HepG2 (cell line): ENCODE data around the gene TCF23. TPM values are rescaled to one million over a fixed set of nuclear protein-coding genes. Genes with fewer than 3 reads are reported as not detected.

Experiments
- ATAC-seq: fragments of 200-7000 bp; cut with Tn5 transposase; 3 replicates; pipeline ENCODE4 v1.9.1; 2020; ENCODE audit warnings: mild to moderate bottlenecking, moderate library complexity
- BruUV-seq: library from RNA; stranded (reverse); fragments of 400-500 nt; replicated peaks from 2 replicates; lab custom pipeline; 2021; lab: Mats Ljungman, UMichigan
- CTCF ChIA-PET: fragments of 300-600 bp; formaldehyde crosslinking; extraction: SDS; loops from one replicate; lab custom pipeline; 2021; ENCODE audit warnings: low total read pairs, inconsistent platforms, low intra/inter-chr PET ratio; lab: Yijun Ruan, JAX
- POLR2A ChIA-PET: fragments of 350-600 bp; sonication (Branson Sonifier 250); formaldehyde crosslinking; loops from one replicate; lab custom pipeline; 2020; ENCODE audit warnings: antibody characterized with exemption, inconsistent platforms; lab: Yijun Ruan, JAX
- DNase-seq: peaks from one replicate; pipeline ENCODE4 v3.0.0-alpha.2; 2015; ENCODE audit warnings: low spot score
- FAIRE-seq: peaks from 3 replicates; lab custom pipeline; 2011; peaks lifted over from hg19 to GRCh38; lab: Jason Lieb, UNC
- H2AFZ ChIP-seq: one replicate; pipeline ENCODE4 v1.6.1; 2011; ENCODE audit warnings: low read length, inconsistent platforms
- H3K27ac ChIP-seq: fragments of 300-600 bp; 3 replicates; pipeline ENCODE4 v1.8.0; 2011; ENCODE audit warnings: mixed run types, mild to moderate bottlenecking, mixed read lengths, low read length, inconsistent platforms; ENCODE audit not compliant: insufficient read depth; ENCODE audit errors: extremely low read length
- H3K27me3 ChIP-seq, 2 experiments: fragments of 200-600 bp in 1 of 2; 2 replicates in 1 of 2; 3 replicates in 1 of 2; pipeline versions ENCODE4 v1.6.0 to v1.8.0; 2011; ENCODE audit warnings: low read length in 2 of 2, mild to moderate bottlenecking in 2 of 2, moderate library complexity in 2 of 2, inconsistent platforms in 1 of 2; ENCODE audit not compliant: insufficient read depth in 2 of 2, control insufficient read depth in 1 of 2
- H3K36me3 ChIP-seq, 2 experiments: fragments of 200-600 bp in 1 of 2; replicated peaks in 1 of 2; 2 replicates in 1 of 2; 3 replicates in 1 of 2; pipeline versions ENCODE4 v1.5.1 to v1.8.0; 2011; ENCODE audit warnings: low read length in 2 of 2, inconsistent platforms in 1 of 2; ENCODE audit not compliant: insufficient read depth in 2 of 2, control insufficient read depth in 1 of 2
- H3K4me1 ChIP-seq: 2 replicates; pipeline ENCODE4 v1.5.1; 2012; ENCODE audit warnings: low read length, inconsistent platforms; ENCODE audit not compliant: insufficient read depth
- H3K4me2 ChIP-seq: 2 replicates; pipeline ENCODE4 v1.6.0; 2011; ENCODE audit warnings: low read depth, low read length, inconsistent platforms
- H3K4me3 ChIP-seq, 3 experiments: fragments of 200-600 bp in 1 of 3; sonication (generic), shearing (Covaris generic) in 1 of 3; replicated peaks in 1 of 3; 2 replicates each; pipeline ENCODE4 v1.5.1; 2011 to 2016; ENCODE audit warnings: low read length in 3 of 3, inconsistent platforms in 2 of 3, low read depth in 2 of 3, mild to moderate bottlenecking in 2 of 3, control low read depth in 1 of 3, mixed read lengths in 1 of 3; ENCODE audit not compliant: insufficient read depth in 1 of 3
- H3K79me2 ChIP-seq: one replicate; pipeline ENCODE4 v1.6.1; 2011; ENCODE audit warnings: low read length, inconsistent platforms; ENCODE audit not compliant: insufficient read depth
- H3K9ac ChIP-seq: 2 replicates; pipeline ENCODE4 v1.6.0; 2011; ENCODE audit warnings: mild to moderate bottlenecking, low read depth, low read length, inconsistent platforms; ENCODE audit not compliant: insufficient read depth
- H3K9me3 ChIP-seq: 2 replicates; pipeline ENCODE4 v1.5.1; 2012; ENCODE audit warnings: mild to moderate bottlenecking, low read length
- H4K20me1 ChIP-seq: 2 replicates; pipeline ENCODE4 v1.6.0; 2011; ENCODE audit warnings: inconsistent platforms, mild to moderate bottlenecking, low read length, moderate library complexity; ENCODE audit not compliant: insufficient read depth
- ETS1 ChIP-seq: sonication (generic); formaldehyde crosslinking; IDR thresholded peaks from 2 replicates; pipeline ENCODE4 v1.4.0; 2020; ENCODE audit warnings: missing genetic modification reagents
- KDM1A ChIP-seq: IDR thresholded peaks from 2 replicates; pipeline ENCODE4 v1.6.1; 2016; ENCODE audit warnings: missing compliant biosample characterization
- NAIF1 ChIP-seq: sonication (generic); formaldehyde crosslinking; IDR thresholded peaks from 2 replicates; pipeline ENCODE4 v1.5.0; 2020; ENCODE audit warnings: mild to moderate bottlenecking, missing genetic modification reagents, borderline replicate concordance
- NCOA2 ChIP-seq: sonication (generic); formaldehyde crosslinking; IDR thresholded peaks from 2 replicates; pipeline ENCODE4 v1.8.0; 2022; ENCODE audit warnings: inconsistent platforms
- NFATC3 ChIP-seq: sonication (generic); formaldehyde crosslinking; IDR thresholded peaks from 2 replicates; pipeline ENCODE4 v1.5.1; 2020; ENCODE audit warnings: mild to moderate bottlenecking, missing genetic modification reagents
- NONO ChIP-seq, 2 experiments: fragments of 450-650 bp in 1 of 2; sonication (generic) in 1 of 2; formaldehyde crosslinking in 1 of 2; IDR thresholded peaks in 1 of 2; conservative IDR thresholded peaks in 1 of 2; 2 replicates each; pipeline versions ENCODE4 v1.6.1 to v1.8.0; 2017 to 2022; ENCODE audit warnings: mild to moderate bottlenecking in 1 of 2, missing genetic modification reagents in 1 of 2, moderate library complexity in 1 of 2
- POLR2AphosphoS2 ChIP-seq: IDR thresholded peaks from 2 replicates; pipeline ENCODE4 v1.6.1; 2011; ENCODE audit warnings: low read depth, low read length, improper control_type of control experiment
- RAD21 ChIP-seq: fragments of 450-650 bp; formaldehyde crosslinking; IDR thresholded peaks from 2 replicates; pipeline ENCODE4 v1.5.0; 2020; ENCODE audit warnings: mild to moderate bottlenecking
- SNAPC2 ChIP-seq: sonication (generic); formaldehyde crosslinking; IDR thresholded peaks from 2 replicates; pipeline ENCODE4 v1.8.1; 2022; ENCODE audit warnings: mild to moderate bottlenecking, missing genetic modification reagents
- ZNF609 ChIP-seq: sonication (generic); formaldehyde crosslinking; IDR thresholded peaks from 2 replicates; pipeline ENCODE4 v1.4.0; 2020; ENCODE audit warnings: mild to moderate bottlenecking, missing genetic modification reagents, borderline replicate concordance
- ZNF720 ChIP-seq: sonication (generic); formaldehyde crosslinking; IDR thresholded peaks from 2 replicates; pipeline ENCODE4 v1.4.0; 2020; ENCODE audit warnings: missing genetic modification reagents
- WGBS: methylation state at CpG from one replicate; pipeline ENCODE4 v1.1.6; 2017; ENCODE audit warnings: low lambda C conversion rate; 5-methylcytosine and 5-hydroxymethylcytosine counted together
- in situ Hi-C: cut with HindIII; loops from 2 replicates; pipeline ENCODE4 v1.10.0; 2017; ENCODE audit warnings: low pct_unique_long_range_greater_than_20kb; ENCODE audit not compliant: extremely low pct_ligation_motif_present
- intact Hi-C: fragments of 100-400 bp; cut with micrococcal nuclease; formaldehyde crosslinking; loops from one replicate; pipeline ENCODE4 v1.10.0; 2022; ENCODE audit not compliant: unreplicated experiment
- polyA plus RNA-seq, 8 experiments: library from polyadenylated mRNA; depleted of rRNA in 3 of 8; stranded (reverse) in 7 of 8; unstranded in 1 of 8; fragments of >200 nt; fragmentation: Illumina TruSeq in 4 of 8; extraction: Trizol in 4 of 8; gene quantifications; 2 replicates each; pipeline versions ENCODE4 v1.2.1 to v1.2.3, GENCODE V29; 2011 to 2016; ENCODE audit warnings: low read depth in 4 of 8, missing spikeins in 1 of 8, mixed read lengths in 1 of 8; ENCODE audit not compliant: insufficient read depth in 1 of 8
- total RNA-seq, 5 experiments: library from RNA; depleted of rRNA; stranded (reverse); fragments of >200 nt; fragmentation: Illumina TruSeq; extraction: Trizol; gene quantifications; 2 replicates each; pipeline ENCODE4 v1.2.3, GENCODE V29; 2016; ENCODE audit warnings: low read depth in 1 of 5
- TF ChIP-seq, protein P1 (sequence below): IDR thresholded peaks from 2 replicates; pipeline ENCODE4 v1.6.1; 2012; ENCODE audit warnings: low read depth, low read length, improper control_type of control experiment
- TF ChIP-seq, protein P2 (sequence below): sonication (generic); formaldehyde crosslinking; IDR thresholded peaks from 2 replicates; pipeline ENCODE4 v1.9.0; 2022; ENCODE audit warnings: missing genetic modification reagents, mild to moderate bottlenecking, borderline replicate concordance

TCF23 gene
- total and polyA plus RNA-seq, 2 of the 13 experiments (the other 11 are each of a cell fraction or from before 2014, with no cell fraction given): 0.02 to 1.4 TPM

DNA sequence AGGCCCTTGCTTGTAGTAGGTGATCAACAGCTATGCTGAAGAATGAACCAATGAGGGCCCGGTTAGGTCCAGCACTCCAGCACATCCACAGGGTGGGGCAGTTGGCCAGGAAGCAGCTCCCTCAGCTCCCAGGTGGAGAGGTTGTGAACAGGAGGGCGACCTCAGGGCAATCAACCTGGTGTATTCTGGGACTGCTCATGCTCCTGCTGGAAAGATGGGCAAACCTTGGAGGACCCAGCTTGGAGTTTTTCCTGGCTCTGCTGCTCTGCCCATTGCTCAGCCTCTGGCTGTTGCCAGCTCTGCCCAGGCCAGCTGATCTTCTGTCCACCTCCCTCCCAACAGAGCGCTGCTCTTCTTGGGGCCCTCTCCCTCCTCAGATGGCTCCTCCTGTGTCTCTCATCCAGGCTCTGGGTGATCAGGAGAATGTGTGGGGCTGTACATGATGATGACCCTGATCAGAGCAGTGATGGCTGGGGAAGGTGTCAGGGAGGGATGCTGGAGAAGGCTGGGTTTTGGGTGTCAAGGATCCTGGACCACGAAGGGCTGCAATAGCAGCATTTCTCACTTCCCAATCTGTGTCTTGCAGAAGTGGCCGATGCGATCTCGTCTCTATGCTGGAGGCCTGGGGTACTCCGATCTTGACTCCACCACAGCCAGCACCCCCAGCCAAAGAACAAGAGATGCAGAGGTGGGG lies 3.4 kb downstream of the TCF23 start:
- H3K4me2 ChIP-seq: no peak overlapping the region; the same call in 1 of the 2 replicates
- POLR2A ChIA-PET: interaction anchor here (0.6 to 1.6 kb wide), 8 partner anchors 18 to 78 kb away, joined by 3 to 13 read pairs (median 4); partner anchors contain the start of genes ATRAID, PREB and SLC5A6
- peak; percentile 74 for DNase-seq
- TF ChIP-seq, protein P1, sequence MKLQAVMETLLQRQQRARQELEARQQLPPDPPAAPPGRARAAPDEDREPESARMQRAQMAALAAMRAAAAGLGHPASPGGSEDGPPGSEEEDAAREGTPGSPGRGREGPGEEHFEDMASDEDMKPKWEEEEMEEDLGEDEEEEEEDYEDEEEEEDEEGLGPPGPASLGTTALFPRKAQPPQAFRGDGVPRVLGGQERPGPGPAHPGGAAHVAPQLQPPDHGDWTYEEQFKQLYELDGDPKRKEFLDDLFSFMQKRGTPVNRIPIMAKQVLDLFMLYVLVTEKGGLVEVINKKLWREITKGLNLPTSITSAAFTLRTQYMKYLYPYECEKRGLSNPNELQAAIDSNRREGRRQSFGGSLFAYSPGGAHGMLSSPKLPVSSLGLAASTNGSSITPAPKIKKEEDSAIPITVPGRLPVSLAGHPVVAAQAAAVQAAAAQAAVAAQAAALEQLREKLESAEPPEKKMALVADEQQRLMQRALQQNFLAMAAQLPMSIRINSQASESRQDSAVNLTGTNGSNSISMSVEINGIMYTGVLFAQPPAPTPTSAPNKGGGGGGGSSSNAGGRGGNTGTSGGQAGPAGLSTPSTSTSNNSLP: no peak
- no peak for TF ChIP-seq ZNF720 (CRISPR knock-in tag)
- TF ChIP-seq POLR2AphosphoS2: no peak
- TF ChIP-seq RAD21 (CRISPR knock-in tag): peak; percentile 97
- no peak for TF ChIP-seq NFATC3
- TF ChIP-seq ETS1 (CRISPR knock-in tag): no peak
- TF ChIP-seq NCOA2 (CRISPR knock-in tag): no peak
- TF ChIP-seq NAIF1 (CRISPR knock-in tag): 0 out of 2 replicates have a peak, but pooled peaks have one; percentile 23
- no peak for TF ChIP-seq ZNF609
- TF ChIP-seq SNAPC2 (CRISPR knock-in tag): no peak
- TF ChIP-seq, protein P2, sequence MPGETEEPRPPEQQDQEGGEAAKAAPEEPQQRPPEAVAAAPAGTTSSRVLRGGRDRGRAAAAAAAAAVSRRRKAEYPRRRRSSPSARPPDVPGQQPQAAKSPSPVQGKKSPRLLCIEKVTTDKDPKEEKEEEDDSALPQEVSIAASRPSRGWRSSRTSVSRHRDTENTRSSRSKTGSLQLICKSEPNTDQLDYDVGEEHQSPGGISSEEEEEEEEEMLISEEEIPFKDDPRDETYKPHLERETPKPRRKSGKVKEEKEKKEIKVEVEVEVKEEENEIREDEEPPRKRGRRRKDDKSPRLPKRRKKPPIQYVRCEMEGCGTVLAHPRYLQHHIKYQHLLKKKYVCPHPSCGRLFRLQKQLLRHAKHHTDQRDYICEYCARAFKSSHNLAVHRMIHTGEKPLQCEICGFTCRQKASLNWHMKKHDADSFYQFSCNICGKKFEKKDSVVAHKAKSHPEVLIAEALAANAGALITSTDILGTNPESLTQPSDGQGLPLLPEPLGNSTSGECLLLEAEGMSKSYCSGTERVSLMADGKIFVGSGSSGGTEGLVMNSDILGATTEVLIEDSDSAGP: peak; percentile 53; the same call in 1 of the 2 replicates
- TF ChIP-seq NONO (IDR thresholded peaks at IDR 0.05): no peak
- no peak for TF ChIP-seq NONO (CRISPR knock-in tag; conservative IDR thresholded peaks at IDR 0.05)
- TF ChIP-seq KDM1A (CRISPR knock-in tag): no peak

More for the DNA sequence above, 3.4 kb downstream of the TCF23 start:
- CTCF ChIA-PET: interaction anchor here (2.5 kb wide), 1 partner anchor 39 kb away, joined by 22 read pairs; no protein-coding TSS in a partner anchor
- no TSS peak for BruUV-seq
- in situ Hi-C loops: loop anchor here (5.0 kb wide), 1 partner anchor 35 kb away; no protein-coding TSS in a partner anchor
- ATAC-seq (peak; percentile 92), FAIRE-seq (peak; percentile 87)
- Histone ChIP-seq H3K36me3 (no peaks in the 10 kb centered on the region), H4K20me1 (no peaks in the 10 kb centered on the region), H3K4me3 (no peak overlapping the region), H3K79me2 (no peaks in the 10 kb centered on the region), H3K9me3 (no peaks in the 10 kb centered on the region), H3K9ac (no peak overlapping the region), H3K4me1 (peaks cover 72% of the 10 kb centered on the region), H3K27ac (no peak overlapping the region), H2AFZ (no peak overlapping the region), H3K27me3 (peaks cover 0 to 2% of the 10 kb centered on the region in 2 experiments; a peak in 2 of 5 replicates)
- WGBS: 58% methylated on average over 5 of the region's 8 CpGs
- intact Hi-C loops: loop anchor here (1.0 to 2.0 kb wide), 2 partner anchors 19 to 39 kb away; no protein-coding TSS in a partner anchor
